PC-9 (cell line): ENCODE data around the gene TMEM151A.

Source experiments
- CTCF ChIP-seq: fragments of 200-600 bp; sonication (generic); conservative IDR thresholded peaks from 2 replicates; pipeline ENCODE4 v1.6.1; 2017; ENCODE audit warnings: mixed run types, antibody characterized with exemption, mild to moderate bottlenecking, moderate library complexity
- EZH2 ChIP-seq: fragments of 200-600 bp; sonication (generic); IDR thresholded peaks from 2 replicates; pipeline ENCODE4 v1.8.0; 2017; ENCODE audit warnings: antibody characterized with exemption, low read depth

- TF ChIP-seq CTCF (no peak), EZH2 (no peak)
These were observed 41.7 kb downstream of the TMEM151A start for GRCh38 chr11:66333220-66333877.
